DOHH2 (cell line): ENCODE data around the gene PDE4D.

Experiments
- CTCF ChIP-seq: fragments of 200-600 bp; sonication (generic); IDR thresholded peaks from one replicate; pipeline ENCODE4 v1.5.1; 2014; ENCODE audit warnings: antibody characterized with exemption, mild to moderate bottlenecking, low read depth, low read length; ENCODE audit not compliant: poor library complexity, severe bottlenecking
- EZH2phosphoT487 ChIP-seq: fragments of 200-600 bp; sonication (generic); IDR thresholded peaks from 2 replicates; pipeline ENCODE4 v1.6.1; 2017; ENCODE audit warnings: borderline replicate concordance, mild to moderate bottlenecking, antibody characterized with exemption, low read length, moderate library complexity, mixed read lengths

- TF ChIP-seq CTCF = no peak
- no peak for TF ChIP-seq EZH2phosphoT487
These were observed 646.6 kb downstream of the PDE4D start for GRCh38 chr5:59246882-59247281.
